K562 (cell line): Measurements from ENCODE around the gene TAPBPL. TPM values are rescaled to one million over a fixed set of nuclear protein-coding genes. Genes with fewer than 3 reads are reported as not detected.

Experiments
- ATAC-seq: fragments of 200-7000 bp; cut with Tn5 transposase; 3 replicates; pipeline ENCODE4 v1.9.1; 2020; ENCODE audit warnings: moderate library complexity
- BruUV-seq: library from RNA; stranded (reverse); fragments of 400-500 nt; replicated peaks from 2 replicates; lab custom pipeline; 2021; lab: Mats Ljungman, UMichigan
- CTCF ChIA-PET: fragments of 300-600 bp; formaldehyde crosslinking; extraction: SDS; loops from one replicate; lab custom pipeline; 2021; ENCODE audit warnings: low intra/inter-chr PET ratio; lab: Yijun Ruan, JAX
- POLR2A ChIA-PET: fragments of 300-600, 350-650 bp; sonication (Branson Sonifier 250); formaldehyde crosslinking; extraction: SDS; loops from one replicate; lab custom pipeline; 2021; ENCODE audit warnings: antibody characterized with exemption, inconsistent platforms; lab: Yijun Ruan, JAX
- DNase-seq, 4 experiments: peaks; one replicate each; pipeline versions ENCODE4 v3.0.0 to v3.0.0-alpha.2; 2011 to 2018; ENCODE audit warnings: low spot score in 3 of 4, mixed read lengths in 3 of 4; ENCODE audit errors: extremely low read depth in 1 of 4
- FAIRE-seq: peaks from 2 replicates; lab custom pipeline; 2011; peaks lifted over from hg19 to GRCh38; lab: Jason Lieb, UNC
- H2AFZ ChIP-seq: 2 replicates; pipeline ENCODE4 v1.6.0; 2011; ENCODE audit warnings: low read depth, low read length, control low read depth, inconsistent platforms
- H3K27ac ChIP-seq: fragments of 200-600 bp; 3 replicates; pipeline ENCODE4 v1.8.0; 2011; ENCODE audit warnings: low read depth, mild to moderate bottlenecking, control low read depth, inconsistent platforms, low read length, moderate library complexity, mixed read lengths; ENCODE audit errors: extremely low read depth
- H3K27me3 ChIP-seq, 2 experiments: fragments of 300-600 bp in 1 of 2; 2 replicates in 1 of 2; 3 replicates in 1 of 2; pipeline versions ENCODE4 v1.6.0 to v1.8.0; 2011; ENCODE audit warnings: inconsistent platforms in 2 of 2, low read length in 2 of 2, mild to moderate bottlenecking in 1 of 2, mixed read lengths in 1 of 2, moderate library complexity in 1 of 2; ENCODE audit not compliant: control insufficient read depth in 2 of 2, insufficient read depth in 2 of 2
- H3K36me3 ChIP-seq: fragments of 300-600 bp; 3 replicates; pipeline ENCODE4 v1.8.0; 2011; ENCODE audit warnings: mild to moderate bottlenecking, low read length, inconsistent platforms; ENCODE audit not compliant: control insufficient read depth, insufficient read depth
- H3K4me1 ChIP-seq, 2 experiments: fragments of 200-600 bp in 1 of 2; replicated peaks in 1 of 2; 2 replicates in 1 of 2; 3 replicates in 1 of 2; pipeline versions ENCODE4 v1.5.1 to v1.8.0; 2011; ENCODE audit warnings: inconsistent platforms in 2 of 2, low read length in 2 of 2, mild to moderate bottlenecking in 1 of 2, mixed read lengths in 1 of 2, moderate library complexity in 1 of 2; ENCODE audit not compliant: control insufficient read depth in 2 of 2, insufficient read depth in 2 of 2
- H3K4me2 ChIP-seq: 2 replicates; pipeline ENCODE4 v1.6.1; 2011; ENCODE audit warnings: low read length, control low read depth, inconsistent platforms, mixed read lengths; ENCODE audit not compliant: insufficient read depth
- H3K4me3 ChIP-seq: fragments of 200-600 bp; sonication (generic), shearing (Covaris generic); 2 replicates; pipeline ENCODE4 v1.5.1; 2016; ENCODE audit warnings: control low read depth, inconsistent platforms
- H3K79me2 ChIP-seq: fragments of 200-600 bp; 3 replicates; pipeline ENCODE4 v1.8.0; 2011; ENCODE audit warnings: low read length, inconsistent platforms; ENCODE audit not compliant: control insufficient read depth, insufficient read depth
- H3K9ac ChIP-seq, 2 experiments: 2 replicates each; pipeline versions ENCODE4 v1.6.0 to v1.6.1; 2011; ENCODE audit warnings: low read depth in 2 of 2, low read length in 2 of 2, control low read depth in 1 of 2, inconsistent platforms in 1 of 2, mild to moderate bottlenecking in 1 of 2, mixed read lengths in 1 of 2; ENCODE audit not compliant: insufficient read depth in 1 of 2
- H3K9me1 ChIP-seq: one replicate; pipeline ENCODE4 v1.6.0; 2011; ENCODE audit warnings: inconsistent platforms, mild to moderate bottlenecking, low read length, moderate library complexity; ENCODE audit not compliant: control insufficient read depth, insufficient read depth
- H3K9me3 ChIP-seq: replicated peaks from 2 replicates; pipeline ENCODE4 v1.5.1; 2011; ENCODE audit warnings: low read depth, low read length, inconsistent platforms; ENCODE audit not compliant: control insufficient read depth, insufficient read depth
- H4K20me1 ChIP-seq: replicated peaks from 2 replicates; pipeline ENCODE4 v1.6.1; 2011; ENCODE audit warnings: low read length, inconsistent platforms, mixed read lengths; ENCODE audit not compliant: control insufficient read depth, insufficient read depth
- CBFA2T2 ChIP-seq: fragments of 450-650 bp; conservative IDR thresholded peaks from 2 replicates; pipeline ENCODE4 v1.6.1; 2017; ENCODE audit warnings: mild to moderate bottlenecking
- CBFA2T3 ChIP-seq: fragments of 450-650 bp; IDR thresholded peaks from 2 replicates; pipeline ENCODE4 v1.6.1; 2017
- CTBP1 ChIP-seq: fragments of 450-650 bp; IDR thresholded peaks from 2 replicates; pipeline ENCODE4 v1.6.1; 2016; ENCODE audit warnings: borderline replicate concordance
- EGR1 ChIP-seq: fragments of 450-650 bp; conservative IDR thresholded peaks from 2 replicates; pipeline ENCODE4 v1.6.1; 2017; ENCODE audit warnings: mild to moderate bottlenecking
- NR0B1 ChIP-seq: fragments of 450-650 bp; IDR thresholded peaks from one replicate; pipeline ENCODE4 v1.6.1; 2018; ENCODE audit warnings: mild to moderate bottlenecking, moderate library complexity; ENCODE audit not compliant: partially characterized antibody
- SAP30 ChIP-seq: fragments of 200-600 bp; sonication (generic); IDR thresholded peaks from 2 replicates; pipeline ENCODE4 v1.6.1; 2012; ENCODE audit warnings: borderline replicate concordance, low read depth, mild to moderate bottlenecking, moderate library complexity, low read length, control low read depth, inconsistent platforms; ENCODE audit not compliant: insufficient read depth, poor library complexity, severe bottlenecking
- SMARCE1 ChIP-seq: fragments of 450-650 bp; IDR thresholded peaks from 2 replicates; pipeline ENCODE4 v1.7.1; 2016; ENCODE audit warnings: mild to moderate bottlenecking
- ZBTB7A ChIP-seq: IDR thresholded peaks from 2 replicates; pipeline ENCODE4 v1.6.1; 2011; ENCODE audit warnings: low read depth, mild to moderate bottlenecking, low read length, moderate library complexity, borderline replicate concordance; ENCODE audit not compliant: control insufficient read depth
- WGBS: fragments of 100-300 bp; shearing (Covaris generic); methylation state at CpG from one replicate; pipeline ENCODE4 v1.1.6; 2016; ENCODE audit warnings: low coverage, mixed read lengths; ENCODE audit not compliant: insufficient coverage; ENCODE audit errors: missing lambda C conversion rate; 5-methylcytosine and 5-hydroxymethylcytosine counted together
- in situ Hi-C: fragments of 300-500 bp; cut with MboI; formaldehyde crosslinking; loops from 4 replicates; pipeline ENCODE4 v1.15.0; 2018; ENCODE audit warnings: inconsistent platforms, mixed read lengths
- intact Hi-C: fragments of 100-400 bp; cut with micrococcal nuclease; formaldehyde crosslinking; loops from 2 replicates; pipeline ENCODE4 v1.14.2; 2022
- polyA plus RNA-seq, 8 experiments: library from polyadenylated mRNA; depleted of rRNA in 4 of 8; stranded (reverse) in 5 of 8; unstranded in 3 of 8; fragments of >200 nt; fragmentation: Nextera tagmentation in 2 of 8; fragmentation: Illumina TruSeq in 1 of 8; extraction: Ambion mirVana in 2 of 8; extraction: Trizol in 1 of 8; gene quantifications; 2 replicates each; pipeline versions ENCODE4 v1.2.1 to v1.2.3, GENCODE V29; 2011 to 2014; ENCODE audit warnings: inconsistent platforms in 1 of 8, missing spikeins in 1 of 8
- total RNA-seq, 7 experiments: library from RNA; depleted of rRNA in 6 of 7; stranded (reverse); fragments of >200 nt in 6 of 7; fragmentation: Illumina TruSeq in 2 of 7; extraction: Trizol in 2 of 7; gene quantifications; 2 replicates each; pipeline versions ENCODE4 v1.2.1 to v1.2.3, GENCODE V29; 2011 to 2021; ENCODE audit warnings: low replicate concordance in 1 of 7
- TF ChIP-seq, protein P1 (sequence below): fragments of 200-800 bp; sonication (Bioruptor generic); IDR thresholded peaks from 2 replicates; pipeline ENCODE4 v1.6.1; 2017; ENCODE audit warnings: missing genetic modification characterization, missing compliant biosample characterization
- TF ChIP-seq, protein P2 (sequence below): fragments of 250-450 bp; sonication (Bioruptor Pico); IDR thresholded peaks from 2 replicates; pipeline ENCODE4 v1.6.1; 2021; ENCODE audit warnings: mild to moderate bottlenecking

Gene TAPBPL
- total and polyA plus RNA-seq, 9 of the 15 experiments (the other 6 are each of a cell fraction or from before 2014, with no cell fraction given): 0.29 to 1.6 (median 0.45) TPM

- H3K79me2 ChIP-seq: no peaks in the 10 kb centered on the region; the same call in 2 of the 3 replicates
- DNase-seq (peak in 1 of 4 experiments; percentile 46), ATAC-seq (peak; percentile 17; the same call in 2 of the 3 replicates), FAIRE-seq (peak; percentile 15)
- intact Hi-C loops (loop anchor here (5.0 kb wide), 1 partner anchor 132 kb away; no protein-coding TSS in a partner anchor), in situ Hi-C loops (loop anchor here (25.0 kb wide), 1 partner anchor 407 kb away; no protein-coding TSS in a partner anchor)
- H3K4me2 ChIP-seq: peak overlapping the region; percentile 84
- no peaks in the 10 kb centered on the region for H3K9me3 ChIP-seq
- WGBS: 38% methylated on average over 8 of the region's 16 CpGs
- peak overlapping the region; percentile 86 for H2AFZ ChIP-seq
- no peaks in the 10 kb centered on the region for H3K9me1 ChIP-seq
- H3K4me1 ChIP-seq: peaks cover 14 to 19% of the 10 kb centered on the region in 2 experiments; a peak in 4 of 5 replicates
- peaks cover 8% of the 10 kb centered on the region; the same call in 2 of the 3 replicates for H3K36me3 ChIP-seq
- peak overlapping the region; percentile 63; the same call in 2 of the 3 replicates for H3K27ac ChIP-seq
- TF ChIP-seq, protein P1, sequence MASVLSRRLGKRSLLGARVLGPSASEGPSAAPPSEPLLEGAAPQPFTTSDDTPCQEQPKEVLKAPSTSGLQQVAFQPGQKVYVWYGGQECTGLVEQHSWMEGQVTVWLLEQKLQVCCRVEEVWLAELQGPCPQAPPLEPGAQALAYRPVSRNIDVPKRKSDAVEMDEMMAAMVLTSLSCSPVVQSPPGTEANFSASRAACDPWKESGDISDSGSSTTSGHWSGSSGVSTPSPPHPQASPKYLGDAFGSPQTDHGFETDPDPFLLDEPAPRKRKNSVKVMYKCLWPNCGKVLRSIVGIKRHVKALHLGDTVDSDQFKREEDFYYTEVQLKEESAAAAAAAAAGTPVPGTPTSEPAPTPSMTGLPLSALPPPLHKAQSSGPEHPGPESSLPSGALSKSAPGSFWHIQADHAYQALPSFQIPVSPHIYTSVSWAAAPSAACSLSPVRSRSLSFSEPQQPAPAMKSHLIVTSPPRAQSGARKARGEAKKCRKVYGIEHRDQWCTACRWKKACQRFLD: 0 out of 2 replicates have a peak, but pooled peaks have one; percentile 36
- TF ChIP-seq EGR1 (peak; percentile 28; the same call in 1 of the 2 replicates), SMARCE1 (no peak), SAP30 (peak; percentile 13), CBFA2T2 (no peak), ZBTB7A (peak; percentile 41; the same call in 1 of the 2 replicates), NR0B1 (no peak), CBFA2T3 (no peak), CTBP1 (no peak)
- TF ChIP-seq, protein P2, sequence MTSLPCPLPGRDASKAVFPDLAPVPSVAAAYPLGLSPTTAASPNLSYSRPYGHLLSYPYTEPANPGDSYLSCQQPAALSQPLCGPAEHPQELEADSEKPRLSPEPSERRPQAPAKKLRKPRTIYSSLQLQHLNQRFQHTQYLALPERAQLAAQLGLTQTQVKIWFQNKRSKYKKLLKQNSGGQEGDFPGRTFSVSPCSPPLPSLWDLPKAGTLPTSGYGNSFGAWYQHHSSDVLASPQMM: no peak
- ChIA-PET POLR2A (interaction anchor here (0.6 to 2.3 kb wide), 20 partner anchors 8 to 474 kb away, joined by 3 to 12 read pairs (median 5); partner anchors contain the start of genes C12orf57, GAPDH, MRPL51 and RNU7-1), CTCF (no interaction called here)
- TSS peak; percentile 53 for BruUV-seq
- H3K27me3 ChIP-seq: no peaks in the 10 kb centered on the region
- peak overlapping the region; percentile 52 to 92; a peak in 3 of 4 replicates for H3K9ac ChIP-seq
- peak overlapping the region; percentile 69 for H3K4me3 ChIP-seq
- no peaks in the 10 kb centered on the region for H4K20me1 ChIP-seq
Measured at GRCh38 chr12:6469609-6470374, 17.9 kb downstream of the TAPBPL start.
